GM19023 (cell line): Measurements from ENCODE around the gene FGF7.
"Not testable (repeated sequence)": the region's sequence is repeated elsewhere in the genome, so short reads cannot be mapped to it uniquely, and the experiment has no call there.

Source experiments
- ATAC-seq: cut with Tn5 transposase; IDR thresholded peaks from one replicate; pipeline ENCODE4 v1.9.1; 2021; ENCODE audit warnings: mild to moderate bottlenecking, moderate library complexity; ENCODE audit not compliant: unreplicated experiment

Gene FGF7

GRCh38 chr15:49492151-49492550 is 69.1 kb downstream of the FGF7 start:
- ATAC-seq, result no peak

- ATAC-seq, result no peak
Measured at GRCh38 chr15:49492830-49493229, 69.8 kb downstream of the FGF7 start.

DNA sequence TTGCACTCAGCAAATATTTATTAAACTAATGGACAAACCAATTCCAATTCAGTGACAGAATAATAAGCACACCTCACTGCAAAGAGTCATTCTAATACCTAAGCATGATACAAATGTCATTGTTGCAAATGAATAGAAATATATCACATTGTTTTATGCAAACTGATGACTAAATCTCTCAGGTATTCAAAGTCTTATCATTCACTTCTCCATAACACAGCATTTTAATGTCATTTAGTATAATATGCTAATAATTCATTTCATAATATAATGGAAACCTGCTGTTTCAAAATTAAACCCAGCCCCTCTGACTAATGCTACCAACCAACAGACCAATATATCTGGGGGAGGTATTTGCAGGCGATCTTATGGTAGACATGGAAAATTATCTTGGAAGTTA is 71.8 kb downstream of the FGF7 start:
- ATAC-seq, result no peak

DNA sequence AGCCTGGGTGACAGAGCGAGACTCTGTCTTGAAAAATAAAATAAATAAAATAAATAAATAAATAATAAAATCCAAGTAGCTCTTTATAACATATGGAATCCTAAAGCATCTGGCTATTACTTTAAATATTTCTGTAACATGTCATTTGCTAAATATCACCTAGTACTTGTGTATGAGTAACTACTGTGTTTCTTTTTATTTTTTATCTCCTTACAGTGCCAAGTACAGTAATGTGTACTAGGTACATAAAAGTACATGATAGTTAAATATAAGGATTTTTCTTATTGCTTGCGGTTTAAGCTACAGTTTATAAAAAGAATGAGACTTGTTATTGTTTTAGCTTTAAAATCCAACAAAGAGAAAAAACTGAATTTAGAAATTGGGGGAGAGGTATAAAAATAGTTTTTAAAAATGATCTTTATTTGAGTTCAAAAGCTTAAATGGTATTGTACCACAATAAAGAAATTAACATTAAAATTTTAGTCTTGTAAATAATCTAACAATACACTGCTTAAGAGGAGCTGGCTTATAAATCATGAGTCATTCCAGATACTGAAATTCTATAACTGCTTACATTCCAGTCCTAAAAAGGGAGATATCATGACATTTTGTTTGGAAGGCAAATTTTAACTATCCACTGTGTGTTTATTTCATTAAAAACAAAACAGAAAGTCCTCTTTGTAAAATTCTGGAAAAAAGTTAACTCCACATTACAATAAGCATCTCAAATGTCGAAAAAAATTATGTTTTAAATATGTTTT is 73.1 kb downstream of the FGF7 start:
- ATAC-seq, result no peak

GRCh38 chr15:49501586-49501985 is 78.5 kb downstream of the FGF7 start:
- no peak for ATAC-seq

- no peak for ATAC-seq
Measured at GRCh38 chr15:49506341-49506740, 83.3 kb downstream of the FGF7 start.

DNA sequence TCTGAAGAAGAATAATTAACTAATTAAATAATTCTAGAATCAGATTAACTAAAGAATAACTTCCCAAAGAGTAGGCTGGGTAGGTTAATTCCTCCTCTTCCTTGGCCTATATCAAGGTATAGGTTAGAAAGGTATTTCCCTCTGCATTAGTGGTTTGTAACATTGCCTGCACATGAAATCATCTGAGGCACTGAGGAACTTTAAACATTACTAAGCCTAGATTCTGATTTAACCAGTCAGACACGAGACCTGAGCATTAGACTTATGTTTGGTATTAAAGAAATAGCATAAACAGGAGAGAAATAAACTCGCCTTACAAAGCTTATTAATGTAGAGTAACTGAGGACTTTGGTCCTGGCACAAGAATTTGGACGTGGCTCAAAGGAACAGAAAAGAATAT is 84.2 kb downstream of the FGF7 start:
- no peak for ATAC-seq

GRCh38 chr15:49512739-49513138 is 89.7 kb downstream of the FGF7 start:
- not testable (repeated sequence) for ATAC-seq

DNA sequence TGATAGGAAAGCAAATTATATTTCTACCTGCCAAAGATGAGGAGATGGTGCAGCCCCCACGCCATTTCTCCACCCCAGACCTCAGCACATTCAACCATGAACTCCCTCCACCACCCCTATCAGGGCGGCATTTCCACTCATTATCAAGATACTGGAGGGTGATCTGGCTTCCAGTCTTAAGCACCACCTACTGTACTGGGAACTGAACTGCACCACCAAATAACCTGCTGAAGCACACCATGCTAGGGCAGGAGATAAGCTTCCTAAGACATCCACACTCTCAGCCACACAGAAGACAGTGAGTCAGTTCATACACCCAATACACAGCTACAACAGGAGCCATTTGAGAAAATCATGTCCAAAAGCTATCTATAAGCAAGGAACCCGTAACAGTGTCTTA is 98.8 kb downstream of the FGF7 start:
- ATAC-seq, result no peak

GRCh38 chr15:49528289-49528688 is 105.2 kb downstream of the FGF7 start:
- ATAC-seq, result no peak

GRCh38 chr15:49530092-49530491 is 107.0 kb downstream of the FGF7 start:
- ATAC-seq, result no peak
